NCI-H526 (cell line): ENCODE measurements around the gene LHX4.
A peak's percentile ranks its signal among the peaks of the same experiment; 100 is the strongest.

Experiments used
- DNase-seq, 2 experiments: peaks; one replicate each; lab custom pipeline; 2025; lab: John Stamatoyannopoulos, UW

LHX4 gene

GRCh38 chr1:180257486-180257885, 27.4 kb downstream of the LHX4 start:
- no peak for DNase-seq

GRCh38 chr1:180258290-180258689, 28.2 kb downstream of the LHX4 start:
- no peak for DNase-seq

- no peak for DNase-seq
Measured at GRCh38 chr1:180258935-180259334, 28.9 kb downstream of the LHX4 start.

- DNase-seq = no peak
Measured at GRCh38 chr1:180259431-180260338, 29.6 kb downstream of the LHX4 start.

- DNase-seq = no peak
Measured at GRCh38 chr1:180260541-180260940, 30.5 kb downstream of the LHX4 start.

- no peak for DNase-seq
Measured at GRCh38 chr1:180261030-180261429, 31.0 kb downstream of the LHX4 start.

- DNase-seq = no peak
Measured at GRCh38 chr1:180261524-180262155, 31.6 kb downstream of the LHX4 start.

GRCh38 chr1:180262628-180263488, 32.8 kb downstream of the LHX4 start:
- no peak for DNase-seq

- no peak for DNase-seq
Measured at GRCh38 chr1:180264595-180264994, 34.5 kb downstream of the LHX4 start.

- no peak for DNase-seq
Measured at GRCh38 chr1:180265201-180265600, 35.1 kb downstream of the LHX4 start.

- no peak for DNase-seq
Measured at GRCh38 chr1:180265871-180266270, 35.8 kb downstream of the LHX4 start.

- no peak for DNase-seq
Measured at GRCh38 chr1:180266275-180267210, 36.5 kb downstream of the LHX4 start.

- no peak for DNase-seq
Measured at GRCh38 chr1:180267211-180267561, 37.1 kb downstream of the LHX4 start.

- DNase-seq = no peak
Measured at GRCh38 chr1:180267761-180268555, 37.9 kb downstream of the LHX4 start.

- peak; percentile 74 to 75 for DNase-seq
Measured at GRCh38 chr1:180268556-180269075, 38.6 kb downstream of the LHX4 start.

GRCh38 chr1:180269645-180270529, 39.8 kb downstream of the LHX4 start:
- DNase-seq = peak; percentile 88 to 95

GRCh38 chr1:180270530-180271271, 40.6 kb downstream of the LHX4 start:
- DNase-seq = peak in 1 of 2 experiments; percentile 26
